GM18511 (cell line): ENCODE results near the gene SLC29A3.

ENCODE experiments used
- ATAC-seq: cut with Tn5 transposase; IDR thresholded peaks from one replicate; pipeline ENCODE4 v1.9.1; 2021; ENCODE audit warnings: mild to moderate bottlenecking, moderate library complexity; ENCODE audit not compliant: unreplicated experiment

SLC29A3 gene

DNA sequence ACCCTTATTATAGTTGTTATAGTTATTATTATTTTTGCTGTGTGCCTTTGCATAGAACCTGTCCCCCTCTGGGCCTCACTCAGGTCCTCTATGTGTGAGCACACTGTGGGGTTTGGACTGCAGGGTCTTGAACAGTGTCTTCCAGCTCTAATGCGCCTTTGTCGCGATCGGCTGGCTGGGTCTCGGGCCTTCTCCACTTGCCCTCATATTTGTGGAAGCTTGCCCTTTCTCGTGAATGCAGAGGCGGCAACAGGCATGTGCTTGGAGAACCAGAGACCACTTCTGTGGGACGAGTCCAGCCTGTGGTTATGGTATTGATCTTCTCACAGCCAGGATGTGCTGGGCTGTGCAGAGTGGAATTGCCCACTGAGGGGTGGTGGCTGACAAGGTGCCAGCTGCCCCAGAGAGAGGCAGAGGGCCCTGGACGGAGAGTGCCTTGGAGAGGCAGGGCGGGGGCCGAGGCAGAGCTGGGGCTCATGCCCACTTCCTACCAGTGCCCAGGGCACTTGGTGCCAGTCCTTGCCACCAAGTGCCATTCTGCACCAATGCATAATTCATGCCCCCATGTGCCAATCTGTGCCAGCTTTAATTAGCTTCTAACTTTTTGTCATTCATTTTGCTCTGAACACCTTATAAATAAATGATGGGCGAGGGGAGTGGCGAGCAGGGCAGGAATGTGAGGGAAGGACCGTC, 70.9 kb downstream of the SLC29A3 start:
- no peak for ATAC-seq

DNA sequence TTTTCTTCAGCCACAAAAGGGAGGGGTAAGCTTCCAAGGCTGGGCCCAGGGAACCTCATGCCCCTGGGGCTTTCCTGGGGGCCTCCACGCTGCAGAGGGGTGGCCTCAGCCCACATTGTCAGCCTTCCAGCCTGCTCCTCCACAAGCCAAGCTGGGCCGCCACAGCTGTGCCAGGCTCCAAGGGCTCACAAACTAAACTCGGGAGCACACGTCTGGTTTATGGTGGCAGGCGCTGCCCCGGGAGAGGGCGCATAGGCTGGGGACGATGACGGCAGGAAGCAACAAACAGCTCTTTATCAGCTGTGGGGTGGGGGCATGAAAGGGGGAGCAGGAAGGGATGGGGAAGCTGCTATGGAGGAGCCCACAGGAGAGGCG, 71.4 kb downstream of the SLC29A3 start:
- no peak for ATAC-seq

DNA sequence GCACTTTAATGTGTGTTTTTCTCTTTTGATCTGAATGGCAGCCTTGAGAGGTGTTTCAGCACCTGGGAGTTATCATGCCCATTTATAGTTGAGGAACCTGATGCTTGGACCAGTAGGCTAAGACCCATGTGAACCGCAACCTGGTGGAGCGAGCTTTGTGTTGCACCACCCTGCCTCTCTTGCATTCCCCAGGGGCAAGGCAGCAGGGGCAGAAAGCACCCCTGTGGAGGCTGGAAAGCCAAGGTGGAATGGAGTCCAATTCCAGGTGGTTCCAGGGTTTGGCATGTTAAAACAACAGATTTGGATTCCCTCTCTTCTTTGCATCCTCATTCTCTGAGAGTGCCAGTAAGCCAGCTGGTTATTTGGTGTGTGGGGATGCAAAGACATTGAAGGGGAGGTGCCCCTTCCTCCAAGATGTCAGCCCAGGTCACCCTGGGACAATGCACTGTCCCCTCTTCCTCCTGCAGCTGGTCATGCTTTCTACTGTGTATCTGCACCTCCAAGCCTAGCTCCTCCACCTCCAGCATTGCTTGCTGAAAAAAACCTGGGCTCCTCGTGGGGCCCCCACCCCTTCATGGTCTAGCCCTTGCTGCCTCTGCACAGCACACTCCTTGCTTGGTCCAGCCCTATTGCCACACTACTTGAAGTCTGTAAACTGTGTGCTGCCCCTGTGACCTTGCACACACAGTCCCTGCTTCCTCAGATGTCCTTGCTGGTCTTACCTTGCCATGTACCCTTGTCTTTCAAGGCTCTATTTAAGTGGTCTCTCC, 72.0 kb downstream of the SLC29A3 start:
- ATAC-seq, result no peak

DNA sequence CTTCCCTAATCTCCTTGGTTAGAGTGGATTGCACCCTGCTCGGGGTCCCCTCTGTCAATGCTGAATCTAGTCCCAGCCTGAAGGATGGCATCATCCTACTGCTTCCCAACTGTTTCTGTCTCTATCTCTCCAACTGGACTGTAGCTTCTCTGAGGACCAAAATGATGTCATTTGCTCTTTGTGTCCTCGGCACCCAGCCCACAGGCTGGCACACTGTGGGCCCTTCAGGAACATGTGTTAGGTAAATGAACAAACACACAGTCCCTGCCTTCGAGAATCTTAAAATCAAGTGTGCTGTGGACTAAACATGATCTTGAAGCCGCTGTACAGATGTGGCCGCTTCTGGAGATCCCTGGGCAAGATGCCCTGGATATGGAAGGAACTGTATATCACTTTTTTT, 72.6 kb downstream of the SLC29A3 start:
- ATAC-seq, result no peak

DNA sequence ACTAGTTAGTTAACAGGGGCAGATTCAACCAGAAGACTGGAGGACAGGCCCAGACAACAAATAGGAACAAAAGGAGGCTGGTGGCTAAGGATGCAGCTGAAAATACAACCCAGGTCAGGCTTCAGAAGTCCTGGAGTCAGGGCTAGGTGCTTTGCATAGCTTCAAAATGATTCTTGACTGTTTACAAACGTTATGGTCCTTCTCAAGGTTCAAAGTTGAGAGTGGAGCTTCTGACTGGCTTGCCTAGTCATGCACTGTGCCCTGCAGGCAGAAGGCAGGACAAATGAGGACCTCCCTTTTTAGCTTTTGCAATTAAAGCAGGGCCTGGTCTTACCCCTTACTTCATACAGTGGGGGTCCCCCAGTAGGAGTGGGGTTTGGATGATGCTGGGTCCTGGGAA, 73.2 kb downstream of the SLC29A3 start:
- no peak for ATAC-seq

DNA sequence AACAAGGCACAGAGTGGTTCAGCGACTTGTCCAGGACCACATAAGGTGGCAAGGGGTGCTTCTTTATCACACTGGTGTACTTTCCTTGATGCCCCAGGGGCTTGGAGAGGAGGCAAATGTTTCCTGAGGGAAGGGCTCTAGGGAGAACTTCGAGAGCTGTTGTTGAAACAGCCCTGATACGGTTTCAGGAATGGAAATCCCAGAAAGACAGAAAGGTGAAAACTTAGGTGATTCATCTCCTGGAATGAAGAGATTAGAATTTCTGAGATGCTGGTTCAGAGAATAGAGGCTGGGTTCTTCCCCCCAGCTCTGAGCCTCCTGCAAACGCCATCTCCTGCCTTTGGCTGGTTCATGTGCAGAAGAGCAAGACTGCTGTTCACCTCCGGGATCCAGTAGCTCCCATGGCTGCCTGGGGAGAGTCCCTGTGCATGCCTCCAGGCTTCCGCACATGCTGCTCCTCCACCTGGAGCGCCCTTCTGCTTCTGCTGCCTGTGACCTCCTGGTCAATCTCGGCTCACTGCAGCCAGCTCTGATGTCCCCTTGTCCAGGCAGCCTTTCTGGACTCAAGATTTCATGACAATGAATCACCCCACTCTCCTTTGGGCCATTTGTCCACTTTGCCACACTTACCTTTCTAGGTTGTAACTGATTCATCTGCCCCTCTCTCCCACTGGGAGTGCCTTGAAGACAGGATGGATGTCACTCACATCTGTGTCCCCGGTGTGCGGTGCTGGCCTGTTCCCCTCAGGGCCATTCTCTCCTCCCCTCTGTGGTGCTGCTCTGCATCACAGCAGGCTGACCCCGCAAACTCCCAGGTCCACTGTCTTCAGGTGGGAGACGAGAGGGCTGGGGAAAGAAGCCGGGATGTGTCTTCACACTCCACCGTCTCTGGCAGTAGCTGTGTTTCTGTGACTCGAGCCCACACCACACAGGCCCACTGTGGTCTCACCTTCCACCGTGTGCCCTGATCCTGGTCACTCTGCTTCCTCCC, 74.0 kb downstream of the SLC29A3 start:
- ATAC-seq, result no peak

DNA sequence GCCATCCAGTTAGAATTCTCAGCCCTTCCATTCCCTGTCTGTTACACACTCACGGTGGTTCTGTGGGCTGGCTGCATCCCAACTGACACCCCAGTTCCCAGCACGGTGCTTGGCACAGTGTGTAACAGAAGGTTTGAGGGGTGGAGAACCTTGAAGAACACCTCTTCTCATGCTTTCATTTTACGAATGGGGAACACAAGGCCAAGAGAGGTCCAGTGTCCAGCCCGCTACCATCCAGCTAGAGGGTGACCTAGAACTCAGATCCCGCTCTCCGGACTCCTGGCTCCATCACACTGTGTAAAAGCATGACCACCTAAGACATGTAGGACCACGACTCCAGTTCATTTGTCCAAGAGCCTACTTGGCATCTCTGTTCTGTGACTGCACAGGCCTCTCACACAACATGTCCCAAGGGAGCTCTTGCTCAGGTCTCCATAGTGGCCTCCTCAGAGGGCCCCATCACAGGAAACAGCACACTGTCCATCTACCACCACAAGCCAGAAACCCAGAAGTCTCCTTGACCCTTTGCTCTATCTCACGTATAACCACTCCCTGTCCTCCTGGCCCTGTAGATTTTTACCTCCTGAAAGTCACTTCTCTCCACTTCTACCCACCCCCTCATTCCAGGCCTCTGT, 74.9 kb downstream of the SLC29A3 start:
- no peak for ATAC-seq

DNA sequence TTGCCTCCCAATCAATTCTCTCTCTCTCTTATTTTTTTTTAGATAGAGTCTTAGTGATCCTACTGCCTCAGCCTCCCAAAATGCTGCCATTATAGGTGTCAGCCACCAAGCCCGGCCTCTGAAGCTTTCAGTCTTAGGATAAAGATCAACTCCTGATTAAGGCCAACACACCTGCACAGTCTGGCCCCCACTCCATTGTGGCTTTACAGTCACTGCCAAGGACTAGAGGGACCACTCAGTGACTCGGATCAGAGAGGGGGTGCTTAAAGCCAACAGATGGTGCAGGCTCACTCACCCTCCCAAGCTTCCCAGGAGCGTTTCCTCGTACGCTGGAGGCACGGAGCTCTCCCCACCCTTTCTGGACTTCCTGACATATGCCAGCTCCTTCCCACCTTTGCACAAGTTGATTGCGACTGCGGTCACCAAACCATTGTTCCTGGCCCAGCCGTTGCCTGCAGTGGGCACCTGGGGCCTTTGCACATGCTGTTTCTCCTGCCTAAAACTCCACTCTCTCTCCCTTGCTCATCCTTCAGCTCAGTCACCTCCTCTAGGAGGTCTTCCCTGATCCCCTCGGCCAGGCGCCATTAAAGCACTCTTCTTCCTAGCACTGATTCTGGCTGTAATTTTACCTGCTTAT, 76.0 kb downstream of the SLC29A3 start:
- no peak for ATAC-seq

DNA sequence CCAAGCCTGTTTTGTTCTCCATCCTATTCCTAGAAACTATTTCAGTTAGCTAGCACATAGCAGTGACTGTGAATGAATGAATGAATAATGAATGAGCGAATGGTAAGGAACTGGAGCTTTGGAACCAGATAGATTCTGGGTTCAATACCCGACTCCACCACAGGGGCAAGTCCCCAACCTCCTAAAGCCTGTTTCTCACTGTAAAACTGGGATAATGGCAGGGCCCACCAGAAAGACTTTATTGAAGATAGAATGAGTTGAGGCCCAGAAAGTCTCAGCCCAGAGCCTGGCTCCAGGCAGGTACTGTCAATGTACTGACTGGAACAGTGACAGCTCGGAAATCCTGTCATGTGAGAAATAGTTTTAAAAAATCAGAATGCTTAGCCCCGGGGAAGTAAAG, 76.6 kb downstream of the SLC29A3 start:
- ATAC-seq, result no peak

DNA sequence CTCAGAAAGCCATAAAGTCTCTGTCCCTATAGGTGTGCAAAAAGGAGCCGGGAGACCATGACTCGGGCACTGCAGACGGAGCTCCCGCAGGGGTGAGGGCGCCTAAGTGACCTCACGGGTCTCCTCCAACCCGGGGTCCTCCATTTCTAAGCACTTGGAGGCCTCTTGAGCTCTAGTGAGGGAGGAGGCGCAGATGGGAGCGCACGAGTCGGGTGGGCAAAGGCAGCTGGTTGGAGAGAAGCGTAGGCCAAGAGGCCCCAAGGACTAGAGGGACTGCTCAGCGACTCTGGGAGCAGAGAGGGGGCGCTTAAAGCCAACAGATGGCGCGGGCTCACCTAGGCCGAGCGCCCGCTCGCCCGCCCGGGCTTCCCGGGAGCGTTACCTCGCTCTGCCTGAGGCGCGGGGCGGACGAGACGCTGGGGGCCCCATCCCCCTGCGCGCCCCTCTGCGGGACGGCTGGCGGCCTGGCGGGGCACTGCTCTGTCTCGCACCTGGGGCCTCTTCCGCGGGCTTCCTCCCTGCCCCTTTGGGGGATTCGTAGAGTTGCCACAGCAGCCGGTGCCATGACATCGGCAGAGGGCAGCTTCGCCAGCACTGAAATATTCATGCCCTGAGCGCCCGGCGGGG, 77.1 kb downstream of the SLC29A3 start:
- ATAC-seq, result no peak

DNA sequence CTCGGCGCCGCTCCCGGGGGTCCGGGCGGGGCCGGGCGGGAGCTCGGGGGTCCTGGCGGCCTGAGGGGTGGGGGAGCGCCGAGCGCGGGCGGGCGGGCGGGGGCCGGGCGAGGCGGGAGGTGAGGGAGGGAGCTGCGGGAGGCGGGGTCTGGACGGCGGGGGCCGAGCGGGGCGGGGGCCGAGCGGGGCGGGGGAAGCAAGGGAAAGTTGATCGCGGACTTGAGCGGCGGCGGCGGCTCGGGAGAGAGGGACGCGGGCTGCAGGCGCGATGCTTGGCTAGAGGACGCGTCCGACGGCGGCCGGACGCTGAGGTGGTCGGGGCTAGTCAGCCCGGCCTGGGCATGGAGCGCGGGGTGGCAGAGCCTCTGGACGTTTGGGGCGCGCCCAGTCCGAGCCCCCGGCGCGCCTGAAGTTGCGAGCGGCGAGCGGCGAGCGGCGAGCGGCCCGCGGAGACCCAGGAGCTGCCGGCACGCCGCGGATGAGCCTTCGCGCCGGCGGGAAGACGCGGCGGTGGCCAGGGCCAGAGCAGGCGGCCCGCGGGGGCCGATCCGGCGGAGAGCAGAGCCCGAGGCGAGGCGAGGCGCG, 77.7 kb downstream of the SLC29A3 start, which contains the start of gene CDH23:
CDH23 (plus strand) TSS at position 210 of the 585 bp plus-strand sequence. CDS start 42,912 bp downstream, outside the sequence.
- no peak for ATAC-seq

DNA sequence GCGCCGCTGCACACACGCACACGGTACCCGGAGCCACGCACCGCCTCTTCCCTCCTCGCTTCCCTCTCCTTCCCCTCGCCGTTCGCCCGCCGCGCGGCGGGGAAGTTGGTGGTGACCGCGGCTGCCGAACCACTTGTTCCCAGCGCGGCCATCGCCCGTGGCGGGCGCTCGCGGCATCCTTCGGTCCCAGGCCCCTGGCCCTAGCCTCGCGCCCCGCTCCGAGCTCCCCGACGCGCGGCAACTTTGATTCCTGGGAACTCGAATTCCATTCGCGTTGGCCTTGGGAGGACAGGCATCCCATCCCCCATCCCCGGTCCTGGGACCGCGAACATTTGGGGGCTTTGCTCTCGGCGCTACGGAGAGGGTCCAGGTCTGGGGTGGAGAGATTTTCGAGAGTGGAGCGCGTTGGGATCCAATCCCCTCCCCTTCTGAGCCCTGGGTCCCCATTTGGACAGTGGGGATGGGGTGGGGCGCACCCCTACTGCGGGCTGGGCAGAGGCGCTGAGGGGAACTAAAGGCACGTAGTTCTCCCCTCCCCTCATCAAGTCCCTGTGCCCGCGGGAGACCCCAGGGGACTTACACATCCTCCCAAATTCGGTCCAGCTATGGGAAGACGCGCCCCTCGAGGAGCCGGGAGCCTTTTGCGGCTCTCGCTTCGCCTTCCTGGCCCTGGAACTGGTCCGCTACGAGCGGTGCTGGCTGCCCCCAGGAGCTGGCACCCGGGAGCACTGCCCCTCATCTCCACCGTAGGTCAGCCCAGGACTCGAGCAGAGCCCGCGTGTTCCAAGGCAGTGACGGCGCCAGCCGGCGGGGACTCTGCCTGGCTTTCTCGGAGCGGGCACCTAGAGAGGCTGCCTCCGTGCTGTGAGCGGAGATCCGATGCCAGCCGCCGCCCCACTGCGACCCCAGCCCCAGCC, 78.5 kb downstream of the SLC29A3 start:
- ATAC-seq, result no peak

DNA sequence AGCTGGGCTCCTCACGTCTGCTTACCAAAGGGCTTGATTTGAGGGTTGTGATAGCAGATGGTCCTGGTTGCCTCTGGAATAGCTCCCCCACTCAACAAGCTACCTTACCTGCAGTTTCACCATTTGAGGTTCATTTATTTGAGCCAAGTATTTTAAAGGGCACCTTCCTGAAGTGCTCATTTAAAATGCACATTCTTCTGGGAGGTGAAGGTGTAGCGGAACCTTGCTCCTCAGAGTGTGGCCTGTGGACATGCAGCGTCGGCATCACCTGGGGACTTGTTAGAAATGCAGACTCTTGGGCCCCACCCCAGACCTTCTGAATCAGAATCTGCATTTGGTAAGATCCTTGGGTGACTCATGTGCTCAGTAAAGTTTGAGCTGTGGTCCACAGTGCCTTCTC, 79.9 kb downstream of the SLC29A3 start:
- no peak for ATAC-seq

DNA sequence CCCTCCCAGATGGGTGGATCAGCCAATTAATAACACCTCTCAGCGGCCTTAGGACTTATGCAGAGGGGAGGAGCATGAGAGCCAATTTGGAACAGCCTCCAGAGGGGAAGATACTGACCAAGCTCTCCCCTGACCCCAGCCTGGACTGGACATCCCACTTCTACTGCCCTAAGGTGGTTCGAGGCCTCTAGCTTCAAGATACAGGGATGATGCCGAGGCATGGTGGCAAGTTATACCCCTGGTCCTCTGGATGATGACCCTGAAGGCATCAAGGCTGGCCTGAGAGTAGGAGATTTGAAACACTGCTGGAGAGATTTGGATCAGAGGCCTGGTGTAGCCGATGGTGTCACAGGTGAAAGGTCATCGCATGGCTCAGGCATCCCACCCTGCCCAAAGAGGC, 80.9 kb downstream of the SLC29A3 start:
- no peak for ATAC-seq

DNA sequence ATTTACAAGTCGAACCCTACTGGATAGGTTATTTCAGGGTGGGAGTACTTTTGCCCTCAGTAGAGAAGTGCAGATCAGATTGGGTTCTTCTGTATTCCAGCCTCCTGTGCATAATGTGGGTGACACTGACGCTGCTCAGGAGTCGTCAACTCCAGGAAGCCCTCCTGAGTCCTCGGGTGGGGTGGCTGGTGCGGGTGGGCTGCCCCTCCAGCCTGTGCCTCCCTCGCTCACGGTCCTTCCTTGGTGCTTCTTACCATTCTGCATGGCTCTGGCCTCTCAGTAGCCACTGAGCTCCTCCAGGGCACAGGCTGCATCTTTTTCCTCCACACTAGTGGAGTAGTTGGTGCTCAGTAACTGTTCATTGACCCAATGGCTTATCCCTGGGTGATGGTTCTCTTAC, 82.0 kb downstream of the SLC29A3 start:
- ATAC-seq, result no peak

DNA sequence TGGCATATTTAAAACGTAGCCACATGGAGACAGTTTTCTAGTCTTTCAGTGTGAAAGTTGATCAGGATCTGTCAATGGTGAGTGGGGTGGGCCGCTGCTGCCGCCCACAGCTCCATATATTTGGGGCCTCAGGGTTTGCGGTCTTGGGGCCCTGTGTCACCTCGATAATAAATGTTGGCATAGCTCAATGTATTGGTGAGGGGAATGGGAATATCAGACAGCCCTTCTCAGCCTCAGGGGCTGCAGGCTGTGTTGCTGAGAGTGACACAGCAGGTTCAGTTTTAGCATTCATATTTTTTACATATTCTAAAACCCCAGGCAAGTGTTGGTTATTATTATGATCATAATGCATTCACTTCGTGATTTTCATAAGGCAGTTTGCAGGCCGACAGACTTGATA, 82.9 kb downstream of the SLC29A3 start:
- ATAC-seq, result no peak

DNA sequence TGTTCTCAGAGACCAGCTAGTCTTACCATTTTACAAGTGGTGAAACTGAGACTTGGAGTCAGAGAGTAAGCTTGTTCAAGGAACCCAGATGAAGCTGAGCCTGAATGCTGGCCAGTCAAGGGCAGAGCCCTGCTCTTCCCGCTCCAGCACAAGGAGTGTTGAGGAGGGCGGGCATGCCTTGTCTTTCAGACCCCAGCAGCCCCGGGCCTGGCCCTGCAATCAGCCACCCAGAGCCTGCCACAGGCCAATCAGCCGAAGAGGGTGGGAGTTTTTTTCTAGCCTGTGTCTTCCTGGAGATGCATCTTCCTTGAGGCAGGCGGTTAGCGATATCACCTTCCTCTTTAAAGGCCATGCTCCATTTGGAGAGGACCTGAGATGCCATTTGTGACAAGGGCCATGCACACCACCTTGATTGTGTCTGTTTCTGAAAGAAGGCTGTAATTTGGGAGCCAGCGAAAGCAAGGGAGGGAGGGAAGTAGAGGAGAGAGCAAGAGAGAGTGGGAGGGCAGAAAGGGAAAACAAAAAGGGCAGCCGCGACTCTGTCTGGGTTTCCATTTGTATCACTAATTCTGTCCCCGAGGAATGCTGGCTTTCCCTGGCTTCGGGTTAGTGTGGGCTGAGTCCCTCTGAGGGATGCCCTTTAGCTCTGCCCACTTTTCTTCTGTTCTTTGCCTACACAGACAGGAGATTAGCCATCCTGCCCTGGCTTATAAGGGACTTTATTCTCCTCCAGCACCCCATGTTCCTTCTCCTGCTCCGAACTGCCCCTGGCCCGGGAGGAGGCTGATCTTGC, 85.6 kb downstream of the SLC29A3 start:
- ATAC-seq, result no peak

DNA sequence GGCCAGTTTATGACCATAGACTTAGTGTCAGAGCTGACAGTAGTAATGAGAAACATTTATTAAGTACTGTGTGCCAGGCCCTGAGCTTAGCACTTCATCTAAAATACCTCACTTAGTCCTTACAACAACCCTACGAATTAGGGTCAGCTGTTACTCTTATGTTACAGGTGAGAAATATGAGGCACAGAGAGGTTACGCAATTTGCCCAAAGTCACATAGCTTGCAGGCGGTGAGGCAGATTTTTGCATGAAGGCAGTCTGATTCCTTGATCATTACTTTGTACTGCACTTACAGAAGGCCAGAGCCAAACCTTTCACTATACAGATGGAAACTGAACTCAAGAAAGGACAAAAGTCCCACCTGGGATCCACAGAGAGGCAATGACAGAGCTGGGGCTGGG, 87.8 kb downstream of the SLC29A3 start:
- no peak for ATAC-seq
